Measurements from ENCODE around the gene MTCH1. TPM values are rescaled to one million over a fixed set of nuclear protein-coding genes. Genes with fewer than 3 reads are reported as not detected.

MTCH1 gene
- total RNA-seq, 2 donors from 2014 or later: 178 to 214 TPM

Other genes starting within 250 kb of the MTCH1 start
- 10 to 100 TPM; 14.7 to 63.5 TPM for gene CPNE5, start 146.8 kb downstream of the MTCH1 start, total RNA-seq
- gene PPIL1, start 111.4 kb downstream of the MTCH1 start, total RNA-seq: 10 to 100 TPM; 52.4 to 56.3 TPM
- 10 to 100 TPM; 62.9 to 74.1 TPM for gene C6orf89, start 100.2 kb downstream of the MTCH1 start, total RNA-seq
- gene PI16, start 31.5 kb downstream of the MTCH1 start, total RNA-seq: 10 to 100 TPM; 28.2 to 47.0 TPM
- gene FGD2, start 19.5 kb upstream of the MTCH1 start, total RNA-seq: 10 to 100 TPM; 15.1 to 15.5 TPM
- gene PIM1, start 184.0 kb upstream of the MTCH1 start, total RNA-seq: 100 to 1,000 TPM in 1 of 2 donors, 10 to 100 TPM in 1; 41.7 to 101 TPM

All from left cardiac atrium (tissue), 2 donors.